Epithelial cell of proximal tubule (primary cell): Measurements from ENCODE around the gene CCRL2. TPM values are rescaled to one million over a fixed set of nuclear protein-coding genes. Genes with fewer than 3 reads are reported as not detected.

ENCODE experiments used
- DNase-seq: peaks from one replicate; pipeline ENCODE4 v3.0.0-alpha.2; 2011; ENCODE audit warnings: low read depth
- H3K4me3 ChIP-seq: 2 replicates; pipeline ENCODE4 v1.5.1; 2011; ENCODE audit warnings: low read depth, mild to moderate bottlenecking, low read length
- CTCF ChIP-seq: conservative IDR thresholded peaks from 2 replicates; pipeline ENCODE4 v1.5.1; 2012; ENCODE audit warnings: low read depth, mild to moderate bottlenecking, low read length
- total RNA-seq: library from RNA; depleted of rRNA; stranded (reverse); fragments of >200 nt; gene quantifications from 2 replicates; pipeline ENCODE4 v1.2.3, GENCODE V29; 2015

The CCRL2 gene
- total RNA-seq, 1 donor from 2014 or later = not detected

DNA sequence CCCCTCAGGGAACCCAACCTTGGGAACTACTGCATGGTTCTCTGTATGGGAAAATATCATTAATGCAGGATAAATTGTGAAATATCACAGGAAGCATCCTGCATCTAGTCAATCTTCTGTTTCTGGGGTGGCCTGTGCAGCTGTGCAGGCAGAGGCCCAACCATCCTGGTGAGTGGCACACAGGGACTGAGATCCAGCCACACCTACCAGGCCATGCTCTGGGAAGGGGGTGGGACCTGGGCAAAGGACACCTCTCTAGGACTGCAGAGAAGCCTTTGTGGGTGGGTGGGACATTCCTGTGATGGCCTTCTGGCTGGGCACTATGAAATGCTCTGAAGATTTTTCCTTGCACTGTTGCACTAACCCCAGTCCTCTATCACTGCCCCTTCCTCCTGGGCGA is 26.8 kb downstream of the CCRL2 start:
- no peak for DNase-seq
- no peak overlapping the region for H3K4me3 ChIP-seq
- TF ChIP-seq CTCF = no peak

DNA sequence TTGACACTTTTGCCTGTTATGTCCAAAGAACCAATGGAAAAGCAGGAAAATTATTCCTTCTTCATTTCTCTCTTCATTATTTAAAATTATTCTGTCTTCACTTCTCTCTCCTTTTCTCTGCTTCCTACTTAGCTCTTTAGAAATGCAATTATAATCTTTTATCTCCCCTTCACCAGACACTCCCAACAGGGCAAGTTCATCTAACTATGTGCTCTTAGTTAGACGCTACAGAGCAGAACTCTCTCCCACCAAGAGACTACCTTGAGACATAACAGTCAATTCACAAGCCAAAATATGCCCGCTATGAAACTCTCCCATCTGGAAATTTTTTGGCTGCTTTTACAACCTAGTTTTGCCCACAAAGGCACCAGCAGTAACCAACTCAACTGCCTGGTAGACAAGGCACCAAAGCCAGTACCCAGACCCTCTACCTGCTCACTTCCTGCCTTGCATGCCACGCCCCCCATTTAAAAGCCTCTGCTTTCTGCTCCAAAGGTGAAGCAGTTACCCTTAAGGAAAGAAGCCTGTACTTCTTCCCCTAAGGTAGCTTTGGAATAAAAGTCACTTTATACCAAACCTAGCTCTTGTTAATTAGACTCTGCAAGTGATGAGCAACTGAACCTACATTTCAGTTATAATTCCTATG is 28.1 kb downstream of the CCRL2 start:
- TF ChIP-seq CTCF = no peak
- H3K4me3 ChIP-seq = no peak overlapping the region
- no peak for DNase-seq

- no peak overlapping the region for H3K4me3 ChIP-seq
- DNase-seq = no peak
- TF ChIP-seq CTCF = no peak
Measured at GRCh38 chr3:46438831-46439230, 31.8 kb downstream of the CCRL2 start.

DNA sequence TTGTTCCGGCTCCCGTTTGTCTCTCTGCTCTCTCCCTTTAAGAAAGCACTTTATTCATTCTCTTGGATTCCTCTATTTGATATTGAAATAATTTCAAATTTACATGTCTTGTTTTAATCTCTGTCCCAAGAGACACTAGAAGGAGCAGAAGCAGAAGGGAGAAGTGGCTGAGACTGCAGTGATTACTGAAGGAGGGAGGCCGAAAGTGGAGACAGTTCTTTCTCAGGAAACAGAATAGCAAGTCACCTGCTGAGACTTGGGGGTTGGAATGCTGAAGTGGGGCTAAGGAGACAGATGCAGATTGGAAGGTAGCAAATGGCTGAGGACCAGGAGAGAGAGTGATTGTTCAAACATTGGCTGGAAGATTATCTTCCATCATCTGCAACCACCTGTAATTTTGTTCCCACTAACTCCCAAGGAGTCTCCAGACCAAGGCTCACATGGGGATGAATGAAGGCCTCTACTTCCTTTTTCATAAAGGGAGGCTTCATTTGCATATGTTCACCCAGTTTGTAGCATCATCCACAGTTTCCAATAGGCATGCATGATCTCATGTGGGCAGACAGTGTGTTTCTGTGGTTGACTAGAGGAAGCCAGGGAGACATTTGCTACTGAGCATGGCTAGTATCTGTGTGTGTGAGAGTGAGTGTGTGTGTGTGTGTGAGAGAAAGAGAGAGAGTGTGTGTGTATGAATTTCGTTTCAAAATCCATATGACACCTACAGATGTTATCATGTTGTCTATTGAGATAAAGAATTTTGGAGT is 33.7 kb downstream of the CCRL2 start:
- H3K4me3 ChIP-seq = no peak overlapping the region
- no peak for TF ChIP-seq CTCF
- DNase-seq = no peak

GRCh38 chr3:46442576-46443530 is 35.8 kb downstream of the CCRL2 start:
- H3K4me3 ChIP-seq = no peak overlapping the region
- TF ChIP-seq CTCF = peak; percentile 66
- no peak for DNase-seq

GRCh38 chr3:46447228-46447985 is 40.3 kb downstream of the CCRL2 start:
- DNase-seq = no peak
- no peak for TF ChIP-seq CTCF
- H3K4me3 ChIP-seq = no peak overlapping the region
